ENCODE measurements around the gene HAP1. TPM values are rescaled to one million over a fixed set of nuclear protein-coding genes. Genes with fewer than 3 reads are reported as not detected.

Gene HAP1
- total RNA-seq, 1 experiment from 2014 or later = 2.5 TPM

GRCh38 chr17:41717408-41718286, 16.8 kb downstream of the HAP1 start:
- Histone ChIP-seq H4K8ac (replicated peaks; ENCODE audit: insufficient read length, low read depth, low read length) (no peak overlapping the region), H3K23ac (ENCODE audit: insufficient read length, low read depth, low read length) (no peak overlapping the region), H2AFZ (ENCODE audit: low read length) (no peak overlapping the region), H3K56ac (ENCODE audit: insufficient read length, low read depth, low read length) (no peak overlapping the region), H3K18ac (ENCODE audit: insufficient read length, low read depth, low read length) (no peak overlapping the region), H3K9ac (ENCODE audit: extremely low read depth, insufficient read length, low read length) (no peak overlapping the region), H2AK5ac (ENCODE audit: insufficient read length, low read length) (no peak overlapping the region), H3K79me1 (ENCODE audit: insufficient read depth, low read depth, low read length, poor library complexity, severe bottlenecking) (no peaks in the 10 kb centered on the region), H3K27ac (ENCODE audit: insufficient read length, low read depth, low read length) (no peak overlapping the region), H2BK12ac (ENCODE audit: insufficient read length, low read depth, low read length) (no peak overlapping the region), H4K91ac (ENCODE audit: insufficient read length, low read depth, low read length) (no peak overlapping the region), H3T11ph (ENCODE audit: low read length) (no peak overlapping the region), H3K4ac (ENCODE audit: low read depth, low read length) (no peak overlapping the region), H2BK15ac (ENCODE audit: low read depth, low read length) (no peak overlapping the region), H4K20me1 (ENCODE audit: control insufficient read depth, insufficient read depth, insufficient read length) (no peaks in the 10 kb centered on the region), H4K5ac (ENCODE audit: insufficient read length, low read depth, low read length) (no peak overlapping the region), H3K27me3 (ENCODE audit: insufficient read depth, low read length) (peaks cover 1% of the 10 kb centered on the region; the same call in 1 of the 2 replicates), H3K9me3 (ENCODE audit: control insufficient read depth, low read depth, low read length) (no peaks in the 10 kb centered on the region), H3K14ac (ENCODE audit: insufficient read depth, low read length) (no peak overlapping the region), H3K4me1 (ENCODE audit: insufficient read depth, low read length) (no peaks in the 10 kb centered on the region), H2BK5ac (ENCODE audit: insufficient read length, low read length) (no peak overlapping the region), H3K4me2 (ENCODE audit: insufficient read depth, insufficient read length, low read length) (no peak overlapping the region), H3K79me2 (ENCODE audit: insufficient read depth, low read length) (no peaks in the 10 kb centered on the region), H2BK20ac (ENCODE audit: low read depth, low read length, poor library complexity, severe bottlenecking) (no peak overlapping the region), H3K23me2 (ENCODE audit: insufficient read length, low read depth, low read length, poor library complexity, severe bottlenecking) (no peaks in the 10 kb centered on the region), H2BK120ac (ENCODE audit: low read depth, low read length, poor library complexity, severe bottlenecking) (no peak overlapping the region)
- Mint-ChIP-seq H3K27me3 (ENCODE audit: low read depth) (peaks cover 60% of the 10 kb centered on the region), H3K9me3 (peaks cover 0 to 2% of the 10 kb centered on the region in 2 experiments; a peak in 1 of 5 replicates), H3K36me3 (ENCODE audit: insufficient read depth in 1 of 3, low read depth in 3 of 3) (no peaks in the 10 kb centered on the region), H3K4me1 (peaks cover 0 to 10% of the 10 kb centered on the region in 2 experiments; a peak in 3 of 4 replicates), H3K4me3 (no peak overlapping the region), H3K27ac (no peak overlapping the region)
- TF ChIP-seq, protein P1, sequence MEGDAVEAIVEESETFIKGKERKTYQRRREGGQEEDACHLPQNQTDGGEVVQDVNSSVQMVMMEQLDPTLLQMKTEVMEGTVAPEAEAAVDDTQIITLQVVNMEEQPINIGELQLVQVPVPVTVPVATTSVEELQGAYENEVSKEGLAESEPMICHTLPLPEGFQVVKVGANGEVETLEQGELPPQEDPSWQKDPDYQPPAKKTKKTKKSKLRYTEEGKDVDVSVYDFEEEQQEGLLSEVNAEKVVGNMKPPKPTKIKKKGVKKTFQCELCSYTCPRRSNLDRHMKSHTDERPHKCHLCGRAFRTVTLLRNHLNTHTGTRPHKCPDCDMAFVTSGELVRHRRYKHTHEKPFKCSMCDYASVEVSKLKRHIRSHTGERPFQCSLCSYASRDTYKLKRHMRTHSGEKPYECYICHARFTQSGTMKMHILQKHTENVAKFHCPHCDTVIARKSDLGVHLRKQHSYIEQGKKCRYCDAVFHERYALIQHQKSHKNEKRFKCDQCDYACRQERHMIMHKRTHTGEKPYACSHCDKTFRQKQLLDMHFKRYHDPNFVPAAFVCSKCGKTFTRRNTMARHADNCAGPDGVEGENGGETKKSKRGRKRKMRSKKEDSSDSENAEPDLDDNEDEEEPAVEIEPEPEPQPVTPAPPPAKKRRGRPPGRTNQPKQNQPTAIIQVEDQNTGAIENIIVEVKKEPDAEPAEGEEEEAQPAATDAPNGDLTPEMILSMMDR (conservative IDR thresholded peaks at IDR 0.05) = no peak
- WGBS (ENCODE audit: extremely low coverage, insufficient read length, low lambda C conversion rate) = no CpG with 5 or more reads among the region's 15 CpGs
- no peak for DNase-seq
